CD4-positive, alpha-beta T cell treated with Interleukin-4 for 4 hours (primary cell): ENCODE data around the gene MCM8.
"Not testable (repeated sequence)": the region's sequence is repeated elsewhere in the genome, so short reads cannot be mapped to it uniquely, and the experiment has no call there.

Experiments used
- DNase-seq: peaks from one replicate; pipeline ENCODE4 v3.0.0-alpha.2; 2020

The MCM8 gene

GRCh38 chr20:6007529-6008103 is 57.2 kb downstream of the MCM8 start:
- DNase-seq: no peak

GRCh38 chr20:6008254-6008653 is 57.8 kb downstream of the MCM8 start:
- DNase-seq: no peak

- DNase-seq: no peak
Measured at GRCh38 chr20:6012179-6012578, 61.7 kb downstream of the MCM8 start.

GRCh38 chr20:6014017-6014416 is 63.6 kb downstream of the MCM8 start:
- DNase-seq: no peak

GRCh38 chr20:6014957-6015356 is 64.5 kb downstream of the MCM8 start:
- DNase-seq: no peak

GRCh38 chr20:6017467-6017866 is 67.0 kb downstream of the MCM8 start:
- no peak for DNase-seq

- no peak for DNase-seq
Measured at GRCh38 chr20:6017880-6018279, 67.4 kb downstream of the MCM8 start.

GRCh38 chr20:6024768-6025167 is 74.3 kb downstream of the MCM8 start:
- DNase-seq: no peak

- DNase-seq: peak; percentile 31
Measured at GRCh38 chr20:6026051-6026450, 75.6 kb downstream of the MCM8 start.

GRCh38 chr20:6028818-6029217 is 78.4 kb downstream of the MCM8 start:
- no peak for DNase-seq

GRCh38 chr20:6029538-6029937 is 79.1 kb downstream of the MCM8 start:
- DNase-seq: no peak

GRCh38 chr20:6030453-6031080 is 80.1 kb downstream of the MCM8 start:
- no peak for DNase-seq

- not testable (repeated sequence) for DNase-seq
Measured at GRCh38 chr20:6032907-6033306, 82.5 kb downstream of the MCM8 start.

GRCh38 chr20:6034134-6034969 is 83.9 kb downstream of the MCM8 start:
- no peak for DNase-seq

- no peak for DNase-seq
Measured at GRCh38 chr20:6036213-6036612, 85.8 kb downstream of the MCM8 start.

GRCh38 chr20:6037082-6037481 is 86.6 kb downstream of the MCM8 start:
- no peak for DNase-seq

GRCh38 chr20:6038256-6038655 is 87.8 kb downstream of the MCM8 start:
- no peak for DNase-seq

- DNase-seq: no peak
Measured at GRCh38 chr20:6039766-6040165, 89.3 kb downstream of the MCM8 start.

- DNase-seq: no peak
Measured at GRCh38 chr20:6040540-6040939, 90.1 kb downstream of the MCM8 start.

- no peak for DNase-seq
Measured at GRCh38 chr20:6040958-6041807, 90.7 kb downstream of the MCM8 start.

GRCh38 chr20:6041808-6042265 is 91.4 kb downstream of the MCM8 start:
- DNase-seq: no peak

- no peak for DNase-seq
Measured at GRCh38 chr20:6044115-6044514, 93.7 kb downstream of the MCM8 start.

GRCh38 chr20:6045566-6045965 is 95.1 kb downstream of the MCM8 start:
- DNase-seq: no peak
